ENCODE data around the gene CEP63.

CEP63 gene

GRCh38 chr3:134610432-134611385 lies 124.9 kb downstream of the CEP63 start:
- DNase-seq = no peak

- DNase-seq = no peak
Measured at GRCh38 chr3:134611516-134611915, 125.7 kb downstream of the CEP63 start.

- no peak for DNase-seq
Measured at GRCh38 chr3:134613006-134613520, 127.2 kb downstream of the CEP63 start.

- DNase-seq = no peak
Measured at GRCh38 chr3:134614955-134615354, 129.1 kb downstream of the CEP63 start.

GRCh38 chr3:134615743-134616142 lies 129.9 kb downstream of the CEP63 start:
- DNase-seq = no peak

GRCh38 chr3:134617608-134618477 lies 132.0 kb downstream of the CEP63 start:
- DNase-seq = no peak

GRCh38 chr3:134618478-134619300 lies 132.8 kb downstream of the CEP63 start:
- no peak for DNase-seq

GRCh38 chr3:134619301-134619615 lies 133.4 kb downstream of the CEP63 start:
- no peak for DNase-seq

- DNase-seq = no peak
Measured at GRCh38 chr3:134619884-134620445, 134.1 kb downstream of the CEP63 start.

- DNase-seq = no peak
Measured at GRCh38 chr3:134620476-134621115, 134.7 kb downstream of the CEP63 start.

- no peak for DNase-seq
Measured at GRCh38 chr3:134621854-134622253, 136.0 kb downstream of the CEP63 start.

GRCh38 chr3:134622806-134623365 lies 137.0 kb downstream of the CEP63 start:
- no peak for DNase-seq

- DNase-seq = no peak
Measured at GRCh38 chr3:134623615-134624245, 137.9 kb downstream of the CEP63 start.

Measured in NK-92 treated with Interleukin-12 subunit alpha and Interleukin-12 subunit beta, amount 100 ng/mL, for 24 hours (cell line).